ENCODE results near the gene TIMM8B. TPM values are rescaled to one million over a fixed set of nuclear protein-coding genes. Genes with fewer than 3 reads are reported as not detected.
"Not testable (repeated sequence)": the region's sequence is repeated elsewhere in the genome, so short reads cannot be mapped to it uniquely, and the experiment has no call there.

The TIMM8B gene
- total and polyA plus RNA-seq, 8 donors = 12.7 to 49.4 (median 19.1) TPM

GRCh38 chr11:112058103-112058502, 28.5 kb downstream of the TIMM8B start:
- H3K4me3 ChIP-seq = no peak overlapping the region
- ATAC-seq (no peak), DNase-seq (no peak), FAIRE-seq (no peak)
- WGBS, 2 donors = 22 to 44% methylated on average over 1 of the region's 1 CpG
- peaks cover 0 to 28% (median 0%) of the 10 kb centered on the region in 3 donors for H3K36me3 ChIP-seq
- H3K27ac ChIP-seq = no peak overlapping the region
- H3K27me3 ChIP-seq = no peaks in the 10 kb centered on the region
- intact Hi-C loops (cut with DNase I) = no loop called here
- H3K4me1 ChIP-seq = no peaks in the 10 kb centered on the region
- H3K9me3 ChIP-seq = no peaks in the 10 kb centered on the region
- TF ChIP-seq CTCF (IDR thresholded peaks at IDR 0.05) = no peak

- ATAC-seq = no peak
- no peak for DNase-seq
- no peak for FAIRE-seq
- Histone ChIP-seq H3K36me3 (peaks cover 0 to 31% (median 0%) of the 10 kb centered on the region in 3 donors), H3K27me3 (no peaks in the 10 kb centered on the region), H3K4me3 (no peak overlapping the region), H3K27ac (no peak overlapping the region), H3K9me3 (no peaks in the 10 kb centered on the region), H3K4me1 (no peaks in the 10 kb centered on the region)
- WGBS, 2 donors = 73 to 86% methylated on average over 4 of the region's 4 CpGs
- TF ChIP-seq CTCF (IDR thresholded peaks at IDR 0.05) = no peak
- intact Hi-C loops (cut with DNase I) = no loop called here
These were observed 29.4 kb downstream of the TIMM8B start for GRCh38 chr11:112057170-112057569.

GRCh38 chr11:112051768-112052167, 34.8 kb downstream of the TIMM8B start:
- H3K4me3 ChIP-seq = no peak overlapping the region
- ATAC-seq (no peak), DNase-seq (no peak), FAIRE-seq (no peak)
- H3K4me1 ChIP-seq = no peaks in the 10 kb centered on the region
- no peaks in the 10 kb centered on the region for H3K9me3 ChIP-seq
- no peaks in the 10 kb centered on the region for H3K27me3 ChIP-seq
- intact Hi-C loops (cut with DNase I) = no loop called here
- TF ChIP-seq CTCF (IDR thresholded peaks at IDR 0.05) = no peak
- 84 to 94% methylated on average over 3 of the region's 3 CpGs for WGBS, 2 donors
- H3K27ac ChIP-seq = no peak overlapping the region
- peaks cover 0 to 25% (median 0%) of the 10 kb centered on the region in 3 donors for H3K36me3 ChIP-seq

GRCh38 chr11:112050721-112051120, 35.8 kb downstream of the TIMM8B start:
- no peak overlapping the region for H3K27ac ChIP-seq
- H3K4me1 ChIP-seq = no peaks in the 10 kb centered on the region
- FAIRE-seq (no peak), DNase-seq (no peak), ATAC-seq (no peak)
- H3K36me3 ChIP-seq = peaks cover 0 to 27% (median 0%) of the 10 kb centered on the region in 3 donors
- intact Hi-C loops (cut with DNase I) = no loop called here
- no peaks in the 10 kb centered on the region for H3K27me3 ChIP-seq
- H3K4me3 ChIP-seq = no peak overlapping the region
- no peak for TF ChIP-seq CTCF (IDR thresholded peaks at IDR 0.05)
- WGBS, 2 donors = 87 to 89% methylated on average over 3 of the region's 3 CpGs
- no peaks in the 10 kb centered on the region for H3K9me3 ChIP-seq

GRCh38 chr11:112049777-112050176, 36.8 kb downstream of the TIMM8B start:
- H3K4me1 ChIP-seq = no peaks in the 10 kb centered on the region
- FAIRE-seq = no peak
- WGBS, 2 donors = 49 to 50% methylated on average over 2 of the region's 2 CpGs
- ATAC-seq = no peak
- DNase-seq = no peak
- no peak overlapping the region for H3K27ac ChIP-seq
- TF ChIP-seq CTCF (IDR thresholded peaks at IDR 0.05) = no peak
- H3K9me3 ChIP-seq = no peaks in the 10 kb centered on the region
- intact Hi-C loops (cut with DNase I) = no loop called here
- no peaks in the 10 kb centered on the region for H3K27me3 ChIP-seq
- H3K36me3 ChIP-seq = peaks cover 0 to 35% (median 0%) of the 10 kb centered on the region in 3 donors
- no peak overlapping the region for H3K4me3 ChIP-seq

- WGBS, 2 donors = 93 to 99% methylated on average over 3 of the region's 3 CpGs
- FAIRE-seq; intact Hi-C loops (cut with DNase I); H3K4me3 ChIP-seq; ATAC-seq; H3K4me1 ChIP-seq; H3K27ac ChIP-seq; DNase-seq; H3K27me3 ChIP-seq; H3K9me3 ChIP-seq: not testable (repeated sequence)
- H3K36me3 ChIP-seq = peaks cover 0 to 33% (median 0%) of the 10 kb centered on the region in 3 donors
These were observed 38.3 kb downstream of the TIMM8B start for GRCh38 chr11:112048256-112048655.

- H3K4me1 ChIP-seq; intact Hi-C loops (cut with DNase I); FAIRE-seq; H3K27ac ChIP-seq; H3K9me3 ChIP-seq; H3K27me3 ChIP-seq; ATAC-seq; H3K4me3 ChIP-seq; DNase-seq: not testable (repeated sequence)
- WGBS, 2 donors = 98 to 99% methylated on average over 2 of the region's 2 CpGs
- peaks cover 0 to 17% (median 0%) of the 10 kb centered on the region in 3 donors for H3K36me3 ChIP-seq
These were observed 39.9 kb downstream of the TIMM8B start for GRCh38 chr11:112046647-112047046.

All from pancreas (tissue), 10 donors.